Left hindlimb (tissue), 1 donor: ENCODE data around the gene BCR.

Experiments
- DNase-seq: peaks from one replicate; pipeline ENCODE4 v3.0.0-alpha.2; 2018

BCR gene

DNA sequence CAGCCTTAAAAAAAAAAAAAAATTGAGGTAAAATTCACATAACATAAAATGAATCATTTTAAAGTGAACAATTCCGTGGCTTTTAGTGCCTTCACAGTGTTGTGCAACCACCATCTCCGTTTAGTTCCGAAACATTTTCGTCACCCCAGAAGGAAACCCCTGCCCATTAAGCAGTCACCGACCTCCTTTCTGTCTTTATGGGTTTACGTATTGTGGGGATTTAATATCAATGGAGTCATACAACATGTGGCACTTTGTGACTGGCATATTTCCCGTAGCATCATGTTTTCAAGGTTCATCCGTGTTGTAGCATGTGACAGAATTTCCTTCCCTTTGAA, 65.5 kb downstream of the BCR start:
- DNase-seq = no peak

DNA sequence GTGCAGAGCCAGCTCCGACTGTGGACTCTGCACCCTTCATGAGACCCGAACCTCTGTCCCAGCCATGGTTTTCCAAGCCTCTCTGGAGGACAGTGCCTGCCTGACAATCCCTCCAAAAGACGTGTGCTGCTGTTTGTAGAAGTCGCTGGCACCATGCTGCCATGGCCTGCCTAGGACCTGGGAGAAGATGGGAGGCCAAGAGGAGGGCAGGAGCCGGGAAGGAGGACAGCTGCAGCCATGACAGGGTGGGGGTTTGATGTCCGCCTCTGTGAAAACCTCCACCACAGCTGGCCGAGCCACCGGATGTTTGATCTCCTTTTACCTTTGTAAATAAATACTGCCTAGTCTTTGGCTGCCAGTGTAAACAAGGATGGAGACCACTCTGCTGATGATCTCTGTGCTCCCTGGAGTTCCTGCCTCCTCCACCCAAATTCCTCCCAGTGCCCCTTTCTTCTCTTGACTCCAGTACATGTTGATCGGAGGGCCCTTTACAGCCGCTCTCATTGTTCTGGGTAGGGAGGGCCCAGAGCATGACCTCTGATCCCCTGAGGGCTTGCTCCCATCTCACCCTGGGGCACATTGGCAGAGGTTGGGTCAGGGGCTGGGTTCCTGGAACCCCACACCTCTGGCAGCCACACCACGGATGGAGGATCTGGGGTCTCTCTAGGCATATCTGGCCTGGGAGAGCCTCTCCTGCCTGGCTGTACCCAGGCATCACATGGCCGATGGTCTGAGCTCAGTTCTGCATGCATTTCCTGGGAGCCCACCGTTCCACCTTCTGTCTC, 66.9 kb downstream of the BCR start:
- no peak for DNase-seq

DNA sequence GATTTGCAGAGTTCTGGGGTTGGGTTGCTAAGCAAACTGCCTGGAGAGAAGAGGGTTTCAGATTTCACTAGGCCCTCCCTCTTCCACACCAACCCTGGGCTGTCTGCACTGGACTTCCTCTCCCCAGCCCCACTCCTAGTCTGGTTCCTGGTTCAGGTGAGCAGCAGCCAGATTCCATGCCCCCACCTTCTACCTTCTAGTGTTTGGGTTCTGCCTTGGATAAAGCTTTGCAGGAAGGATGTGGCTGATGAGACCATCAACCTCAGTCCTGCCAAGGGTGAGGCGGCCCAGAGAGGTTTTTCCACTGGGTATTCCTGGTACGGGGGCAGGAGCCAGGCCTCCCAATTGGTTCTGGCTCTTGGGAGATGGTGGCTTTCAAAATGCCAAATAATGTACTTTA, 68.3 kb downstream of the BCR start:
- no peak for DNase-seq

DNA sequence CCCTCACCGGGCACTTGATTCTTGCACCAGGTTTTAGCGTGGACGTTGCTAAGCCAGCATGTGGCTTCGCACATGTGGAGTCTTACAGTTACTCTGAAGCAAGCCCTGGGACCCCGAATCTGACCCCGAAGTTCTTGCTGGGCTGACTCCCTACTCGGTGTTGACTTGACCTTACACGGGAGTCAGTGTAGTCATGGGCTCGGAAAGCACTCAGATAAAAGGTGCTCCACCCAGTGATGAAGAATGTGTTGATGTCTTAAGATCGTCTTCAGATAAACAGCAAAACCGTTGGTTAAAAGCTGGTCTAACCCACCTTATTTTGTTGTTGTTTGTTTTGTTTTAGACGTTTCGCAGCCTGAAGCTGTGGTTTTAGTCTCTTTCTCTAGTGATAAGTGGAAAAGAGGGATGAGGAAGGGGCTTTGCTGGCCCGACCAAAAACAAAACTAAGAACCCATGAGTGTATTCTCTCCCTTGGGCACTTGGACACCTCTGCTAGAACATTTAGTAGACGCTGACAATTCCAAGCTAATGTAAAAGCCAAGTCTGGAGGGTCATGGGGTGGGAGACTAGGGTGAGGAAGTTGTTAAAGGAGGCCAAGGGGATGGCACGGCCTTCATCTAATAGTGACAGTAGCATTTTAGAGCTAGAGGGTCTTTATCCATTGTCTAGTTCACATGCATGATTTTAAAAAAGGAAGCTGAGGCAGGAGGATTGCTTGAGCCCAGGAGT, 69.9 kb downstream of the BCR start:
- no peak for DNase-seq

DNA sequence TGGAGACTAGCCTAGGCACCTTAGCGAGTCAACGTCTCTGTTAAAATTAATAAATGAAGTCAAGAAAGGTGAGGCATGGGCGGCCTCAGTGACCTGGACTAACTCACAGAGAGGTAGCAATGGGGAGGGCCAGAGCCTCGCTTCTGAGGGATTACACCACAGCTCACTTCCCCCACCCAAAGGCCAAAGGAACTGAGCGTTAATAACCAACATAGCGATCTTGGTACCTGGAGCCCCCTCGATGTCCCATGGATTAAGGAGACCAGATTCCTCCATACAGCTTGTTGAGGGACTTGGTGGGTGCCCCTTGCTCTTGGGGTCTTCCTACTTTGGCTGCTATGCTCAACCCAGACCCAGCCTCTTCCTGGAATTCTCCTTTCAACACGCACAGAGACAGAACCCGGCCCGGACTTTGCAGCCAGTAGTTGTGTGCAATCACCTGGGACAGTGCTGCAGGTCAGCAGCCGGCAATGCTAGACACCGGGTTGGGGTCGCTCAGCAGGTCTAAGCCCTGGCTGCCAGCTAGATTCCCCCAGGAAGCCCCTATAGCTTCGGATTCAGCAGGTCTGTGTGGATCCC, 70.6 kb downstream of the BCR start:
- DNase-seq = no peak

DNA sequence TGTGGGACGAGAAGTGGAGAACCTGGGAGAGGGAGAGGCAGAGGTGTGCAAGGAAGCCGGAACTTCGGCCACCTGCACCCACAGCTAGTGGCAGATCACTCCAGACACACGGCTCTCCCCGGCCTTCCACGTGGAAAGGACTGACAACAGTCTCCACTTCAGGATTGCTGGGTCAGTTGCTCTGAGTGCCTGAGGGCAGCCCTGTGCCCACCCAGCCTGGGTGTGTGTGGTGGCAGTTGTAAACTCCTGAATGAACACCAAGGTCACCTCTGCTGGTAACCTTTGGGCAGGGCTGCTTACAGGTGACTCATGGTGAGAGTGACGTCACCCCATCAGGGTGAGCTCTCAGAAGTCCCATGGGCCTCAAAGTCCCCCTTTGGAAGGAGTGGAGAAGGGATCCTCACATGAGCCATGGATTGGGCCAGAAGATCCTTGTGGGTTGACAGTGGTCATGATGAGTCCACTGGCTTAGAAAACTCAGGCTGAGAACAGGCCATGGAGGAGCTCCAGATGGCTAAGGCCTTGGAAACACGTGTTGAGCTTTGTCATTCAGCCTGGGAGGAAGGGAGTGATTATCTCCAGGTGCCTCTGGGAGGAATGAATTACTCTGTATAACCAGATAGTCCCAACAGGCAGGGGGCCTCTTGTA, 71.3 kb downstream of the BCR start:
- DNase-seq = no peak

DNA sequence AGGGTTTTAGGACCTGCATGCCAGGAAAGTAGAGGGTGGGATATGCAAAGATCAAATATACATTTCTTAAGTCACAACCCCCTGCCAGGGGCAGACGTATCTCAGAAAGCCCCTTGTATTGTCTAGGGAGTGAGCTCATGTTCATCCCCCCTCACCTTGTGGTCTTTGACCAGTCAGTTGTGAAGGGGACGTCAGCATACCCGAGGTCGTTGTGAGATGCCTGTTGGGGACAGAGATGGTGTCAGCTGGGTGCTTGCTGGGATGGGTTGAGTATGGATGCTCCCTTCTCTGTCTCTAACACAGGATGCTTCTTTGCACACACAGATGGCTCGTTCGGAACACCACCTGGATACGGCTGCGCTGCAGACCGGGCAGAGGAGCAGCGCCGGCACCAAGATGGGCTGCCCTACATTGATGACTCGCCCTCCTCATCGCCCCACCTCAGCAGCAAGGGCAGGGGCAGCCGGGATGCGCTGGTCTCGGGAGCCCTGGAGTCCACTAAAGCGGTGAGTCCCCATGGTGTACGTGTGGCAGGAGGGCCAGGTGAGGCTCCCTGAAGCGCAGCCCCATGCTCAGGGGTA, 73.3 kb downstream of the BCR start:
- no peak for DNase-seq

DNA sequence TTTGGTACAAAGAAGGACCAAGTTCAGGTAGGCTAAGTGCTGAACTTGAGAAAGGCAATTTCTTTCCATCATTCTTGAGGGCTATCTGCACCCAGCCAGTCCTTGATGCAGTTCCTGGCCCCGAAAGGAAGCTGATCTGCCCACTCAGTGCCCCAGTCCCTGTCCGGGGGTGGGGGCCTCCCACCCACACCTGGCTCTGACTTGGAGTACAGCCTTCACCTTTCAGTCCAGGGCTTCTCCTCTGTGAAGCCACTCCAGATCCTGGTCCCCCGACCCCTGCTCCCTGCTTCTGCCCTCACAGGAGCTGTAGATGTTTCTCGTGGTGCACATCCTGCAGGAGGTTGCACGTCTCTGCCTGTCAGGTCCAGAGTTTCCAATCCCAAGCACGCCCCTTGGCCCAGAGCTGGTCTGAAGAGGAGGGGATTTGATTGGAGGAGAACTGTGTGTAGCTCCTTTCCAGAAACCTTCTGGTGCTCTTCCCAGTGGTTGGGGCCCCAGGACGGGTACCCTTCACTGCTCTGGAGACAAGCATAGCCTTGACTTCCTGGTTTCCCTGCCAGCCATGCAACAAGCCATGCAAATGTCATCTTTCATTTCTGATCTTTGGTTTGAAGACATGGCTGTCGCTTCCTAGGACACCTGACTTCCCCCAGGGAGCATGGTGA, 75.3 kb downstream of the BCR start:
- peak; percentile 68 for DNase-seq

DNA sequence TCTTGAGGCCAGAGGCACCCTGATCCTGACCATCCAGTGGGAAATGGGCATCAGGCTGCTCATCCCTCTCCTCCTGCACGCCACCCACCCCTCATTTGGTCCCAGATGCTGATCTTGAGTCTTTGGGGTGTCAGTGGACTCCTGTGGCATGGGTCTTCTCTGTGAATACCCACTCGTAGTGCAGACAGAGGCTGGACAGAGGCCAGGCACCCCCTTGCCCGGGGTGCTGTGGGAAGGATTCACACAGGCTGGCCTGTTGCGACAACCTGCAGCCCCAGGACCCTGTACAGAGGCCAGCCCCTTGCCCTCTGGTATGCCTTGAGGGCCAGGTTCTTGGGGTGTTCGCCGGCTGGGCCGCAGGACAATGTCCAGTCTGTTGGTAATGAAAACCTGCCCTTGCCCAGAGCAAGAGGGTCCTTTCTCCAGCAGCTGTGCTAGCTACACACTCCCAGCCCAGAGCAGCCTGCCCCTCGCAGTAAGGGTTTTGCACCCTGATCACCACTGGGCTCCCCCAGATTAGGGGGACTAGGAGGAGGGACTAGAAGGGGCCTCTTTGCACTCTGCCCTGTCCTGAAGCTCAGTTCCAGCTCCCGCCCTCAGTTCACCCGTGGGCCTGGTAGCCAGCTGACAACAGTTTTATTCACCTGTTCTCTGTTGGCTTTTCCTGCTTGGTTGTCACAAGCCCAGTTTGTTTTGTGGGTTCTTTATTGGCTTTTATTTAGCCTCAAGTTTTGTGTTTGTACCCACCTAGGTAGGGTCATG, 76.0 kb downstream of the BCR start:
- no peak for DNase-seq

DNA sequence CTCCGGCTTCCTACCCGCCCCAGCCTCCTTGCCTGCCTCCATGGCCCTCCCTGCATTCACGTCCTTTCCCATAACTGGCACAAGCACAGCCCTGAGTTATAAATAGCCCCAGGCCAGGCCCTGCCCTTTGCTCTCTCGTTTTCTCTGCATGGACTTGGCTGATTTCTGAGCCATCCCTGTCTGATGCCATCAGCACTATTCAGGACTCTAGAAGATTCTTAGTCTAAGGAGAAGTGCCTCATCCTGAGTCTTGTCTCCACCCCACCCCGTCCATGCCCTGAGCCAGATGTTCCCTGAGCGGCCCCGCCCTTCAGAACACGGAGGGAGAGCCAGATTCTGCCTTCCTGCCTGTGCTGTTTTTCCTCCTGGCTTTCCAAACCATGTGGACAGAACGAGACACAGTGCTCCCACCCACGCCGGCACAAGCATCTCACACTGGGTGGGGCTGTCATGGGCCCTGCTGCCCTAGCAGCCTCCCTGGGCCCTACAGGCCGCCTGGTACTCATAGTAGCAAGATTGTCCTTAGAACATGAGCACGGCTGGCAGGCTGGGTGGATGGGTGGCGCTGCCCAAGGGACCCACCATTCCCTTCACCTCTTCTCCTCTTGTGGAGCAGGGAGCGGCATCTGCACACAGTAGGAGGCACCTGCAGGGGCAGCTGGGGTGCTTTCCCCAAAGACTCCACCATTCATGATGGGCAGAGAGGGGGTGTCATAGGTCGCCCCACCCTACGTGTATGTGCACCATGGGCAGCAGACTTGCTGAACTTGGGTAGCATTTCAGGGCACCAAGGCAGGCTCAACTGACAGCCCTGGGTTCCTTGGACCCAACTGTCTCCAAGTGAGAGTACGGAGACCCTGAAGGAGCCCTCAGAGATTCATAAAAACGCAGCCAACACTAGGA, 76.9 kb downstream of the BCR start:
- peak; percentile 75 for DNase-seq

DNA sequence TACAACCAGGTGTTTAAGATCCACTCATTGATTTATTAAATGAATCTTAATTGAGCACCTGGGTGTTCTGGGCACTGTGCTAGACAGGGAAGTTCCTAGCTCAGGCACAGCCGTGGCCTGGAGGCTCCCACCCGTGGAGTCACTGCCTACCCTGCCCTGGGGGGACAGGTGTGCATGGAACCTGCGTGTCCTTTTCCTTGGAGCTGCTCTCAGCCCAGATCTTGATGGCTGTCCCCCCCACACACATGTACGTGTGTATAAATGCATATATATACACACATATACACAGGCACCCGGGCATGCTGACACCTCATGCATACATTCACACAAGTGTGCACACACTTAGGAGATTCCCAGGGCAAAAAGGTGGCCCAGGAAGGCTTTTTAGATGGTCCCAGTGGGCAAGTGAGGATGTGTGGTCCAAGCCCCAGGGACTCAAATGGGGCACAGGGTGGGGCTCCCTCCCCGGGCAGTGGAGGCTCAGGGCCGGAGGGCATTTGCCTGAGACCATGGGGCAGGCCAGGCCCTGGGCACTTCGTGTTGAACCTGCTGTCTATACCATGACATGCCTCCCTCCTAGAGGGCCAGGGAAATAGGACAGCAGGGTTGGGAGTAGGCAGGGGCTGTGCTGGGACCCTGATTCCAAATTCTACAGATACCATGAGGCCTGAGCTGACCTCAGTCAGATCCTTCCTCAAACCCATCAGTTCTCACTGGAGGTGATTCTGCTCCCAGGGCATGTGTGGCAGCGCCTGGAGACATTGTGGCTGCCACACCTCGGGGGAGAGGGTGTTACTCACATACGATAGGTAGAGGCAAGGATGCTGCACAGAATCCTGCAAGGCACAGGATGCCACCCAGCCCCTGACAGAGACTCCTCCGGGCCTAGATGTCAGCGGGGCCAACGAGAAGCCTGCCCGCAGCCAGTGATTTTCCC, 77.8 kb downstream of the BCR start:
- DNase-seq = no peak

DNA sequence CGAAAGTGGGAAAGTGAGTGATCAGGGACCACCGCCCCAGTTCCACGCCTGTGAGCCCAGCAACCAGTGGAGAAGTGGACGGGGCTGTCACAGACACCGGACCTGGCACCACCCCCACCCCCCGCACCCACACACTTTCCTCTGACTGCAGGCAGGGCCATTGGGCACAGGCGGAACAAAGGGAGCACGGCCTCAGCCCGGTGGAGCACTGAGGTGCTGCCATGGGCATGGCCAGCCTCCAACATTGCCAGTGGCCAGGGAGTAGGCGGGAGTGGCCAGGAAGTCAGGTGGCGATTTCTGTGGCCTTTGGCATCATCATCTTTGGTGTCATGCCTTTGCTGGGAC, 78.5 kb downstream of the BCR start:
- DNase-seq = no peak

DNA sequence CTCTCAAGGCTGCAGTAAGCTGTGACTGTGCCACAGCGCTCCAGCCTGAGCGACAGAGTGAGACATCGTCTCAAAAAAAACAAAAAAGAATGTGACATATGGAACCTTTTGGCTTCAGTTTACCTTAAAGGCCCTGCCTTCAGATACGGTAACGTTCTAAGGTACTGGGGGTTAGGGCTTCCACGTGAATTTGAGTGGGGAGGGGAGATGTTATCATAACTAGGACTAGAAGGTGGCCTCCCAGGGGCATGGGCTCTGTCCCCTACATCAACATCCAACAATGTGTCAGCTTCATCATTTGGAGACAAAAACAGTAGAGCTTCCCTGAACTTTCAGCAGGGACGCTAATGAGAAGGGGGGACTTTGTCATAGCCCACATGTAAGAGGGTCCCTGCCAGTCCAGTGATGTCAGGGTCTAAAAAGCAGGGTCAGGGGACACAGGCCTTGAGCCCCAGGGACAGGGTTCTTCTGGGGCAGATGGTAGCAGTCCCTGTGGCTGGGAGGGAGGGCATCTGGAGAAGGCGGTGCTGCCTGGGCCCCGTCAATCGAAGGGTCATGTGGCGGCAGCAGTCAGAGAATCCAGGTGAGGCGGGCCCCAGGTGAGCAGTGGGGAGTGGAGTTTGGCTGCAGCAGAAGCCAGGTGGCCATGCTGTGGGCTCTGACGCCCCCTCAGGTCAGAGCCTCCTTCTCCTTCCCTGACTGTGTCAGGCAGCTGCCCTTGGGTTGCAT, 79.8 kb downstream of the BCR start:
- DNase-seq = no peak

DNA sequence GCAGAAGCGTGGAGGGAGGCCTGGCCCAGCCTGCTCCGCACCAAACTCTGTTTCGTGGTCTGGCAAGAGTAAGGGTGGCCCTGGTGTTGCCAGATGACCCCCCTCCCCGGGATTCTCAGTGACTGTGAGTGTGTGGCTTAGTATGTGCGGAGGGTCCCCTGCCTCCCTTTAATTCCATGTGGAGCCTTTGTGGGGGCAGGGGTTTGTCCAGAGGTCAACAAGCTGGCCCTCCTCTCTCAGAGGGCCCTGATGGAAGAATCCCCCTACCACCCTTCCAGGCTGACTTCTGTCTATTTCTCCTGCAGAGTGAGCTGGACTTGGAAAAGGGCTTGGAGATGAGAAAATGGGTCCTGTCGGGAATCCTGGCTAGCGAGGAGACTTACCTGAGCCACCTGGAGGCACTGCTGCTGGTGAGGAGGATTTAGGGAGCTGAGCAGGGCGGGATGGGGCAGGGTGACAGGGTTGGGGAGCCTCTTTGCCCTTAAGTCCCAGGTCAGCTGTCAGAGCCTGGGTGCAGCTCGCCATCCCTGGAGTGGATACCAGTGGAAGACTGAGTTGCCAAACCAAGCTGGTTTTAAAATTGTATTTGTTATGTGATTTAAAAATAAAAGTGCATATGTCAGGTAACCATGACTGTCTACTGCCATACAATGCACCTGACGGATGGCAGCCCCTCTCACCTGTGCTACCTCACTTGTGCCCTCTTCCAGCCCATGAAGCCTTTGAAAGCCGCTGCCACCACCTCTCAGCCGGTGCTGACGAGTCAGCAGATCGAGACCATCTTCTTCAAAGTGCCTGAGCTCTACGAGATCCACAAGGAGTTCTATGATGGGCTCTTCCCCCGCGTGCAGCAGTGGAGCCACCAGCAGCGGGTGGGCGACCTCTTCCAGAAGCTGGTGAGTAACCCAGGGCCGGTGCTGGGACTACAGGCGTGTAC, 80.6 kb downstream of the BCR start:
- no peak for DNase-seq

DNA sequence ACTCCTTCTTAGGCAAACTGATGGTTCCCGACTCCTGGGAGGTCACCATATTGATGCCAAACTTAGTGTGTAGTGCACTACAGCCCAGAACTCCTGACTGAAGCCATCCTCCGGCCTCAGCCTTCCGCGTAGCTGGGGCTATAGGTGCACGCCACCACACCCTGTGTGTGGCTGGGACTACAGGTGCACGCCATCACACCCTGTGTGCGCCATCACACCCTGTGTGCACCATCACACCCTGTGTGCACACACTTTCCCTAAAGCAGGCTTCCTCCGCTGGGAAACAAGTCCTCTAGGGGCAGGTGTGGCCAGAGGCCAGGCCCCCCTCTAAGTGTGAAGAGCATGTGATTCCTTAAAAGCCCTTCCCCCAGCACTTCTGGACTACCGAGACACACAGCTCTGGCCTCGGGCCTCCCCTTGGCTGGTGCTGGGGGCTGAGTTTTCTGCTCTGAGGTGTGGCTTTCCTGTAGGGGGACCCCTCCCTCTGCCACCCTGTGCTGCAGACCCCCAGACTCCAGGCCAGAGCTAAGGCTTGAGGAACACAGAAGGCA, 81.7 kb downstream of the BCR start:
- DNase-seq = no peak

DNA sequence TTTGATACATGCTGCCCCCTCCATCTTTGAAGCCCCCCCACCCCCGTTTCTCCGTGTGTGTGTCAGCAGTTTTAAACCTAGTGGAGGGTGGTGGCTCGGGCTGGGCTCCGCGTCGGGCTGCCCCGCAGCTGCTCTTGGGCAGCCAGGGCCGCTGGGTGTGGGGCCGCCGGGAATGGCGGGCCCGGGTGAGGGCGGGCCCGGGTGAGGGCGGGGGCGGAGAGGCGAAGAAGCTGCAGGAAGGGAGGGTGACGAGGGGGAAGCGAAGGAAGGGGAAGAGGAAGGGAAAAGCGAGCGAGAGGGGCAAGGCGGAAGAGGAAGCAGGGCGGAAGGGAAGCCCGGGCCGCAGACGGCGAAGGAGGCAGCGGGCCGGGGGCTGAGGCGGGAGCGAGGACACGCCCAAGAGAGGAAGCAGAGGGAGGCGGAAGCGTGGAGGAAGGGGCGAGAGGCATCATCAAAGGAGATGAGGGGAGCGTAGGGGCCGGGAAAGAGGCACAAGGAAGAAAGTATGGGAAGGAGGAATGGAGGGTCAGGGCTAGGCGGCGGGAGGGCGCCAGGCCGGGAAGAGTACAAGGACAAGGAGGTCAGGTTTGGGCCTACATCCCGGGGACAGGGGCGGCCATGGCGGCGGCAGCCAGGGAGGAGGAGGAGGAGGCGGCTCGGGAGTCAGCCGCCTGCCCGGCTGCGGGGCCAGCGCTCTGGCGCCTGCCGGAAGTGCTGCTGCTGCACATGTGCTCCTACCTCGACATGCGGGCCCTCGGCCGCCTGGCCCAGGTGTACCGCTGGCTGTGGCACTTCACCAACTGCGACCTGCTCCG, 82.4 kb downstream of the BCR start:
- peak; percentile 63 for DNase-seq
